ENCODE data around the gene SRRM4. TPM values are rescaled to one million over a fixed set of nuclear protein-coding genes. Genes with fewer than 3 reads are reported as not detected.

Gene SRRM4
- total RNA-seq, 1 experiment from 2014 or later = 0.96 TPM

- POLR2A ChIA-PET = no interaction called here
- TF ChIP-seq ZNF671 (CRISPR knock-in tag; IDR thresholded peaks at IDR 0.05) = no peak
- TF ChIP-seq, protein P1, sequence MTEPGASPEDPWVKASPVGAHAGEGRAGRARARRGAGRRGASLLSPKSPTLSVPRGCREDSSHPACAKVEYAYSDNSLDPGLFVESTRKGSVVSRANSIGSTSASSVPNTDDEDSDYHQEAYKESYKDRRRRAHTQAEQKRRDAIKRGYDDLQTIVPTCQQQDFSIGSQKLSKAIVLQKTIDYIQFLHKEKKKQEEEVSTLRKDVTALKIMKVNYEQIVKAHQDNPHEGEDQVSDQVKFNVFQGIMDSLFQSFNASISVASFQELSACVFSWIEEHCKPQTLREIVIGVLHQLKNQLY (CRISPR knock-in tag; IDR thresholded peaks at IDR 0.05) = no peak
- no peak for TF ChIP-seq NFE2L1 (CRISPR knock-in tag; IDR thresholded peaks at IDR 0.05)
- no peak for TF ChIP-seq RELA (CRISPR knock-in tag; IDR thresholded peaks at IDR 0.05; ENCODE audit: borderline replicate concordance)
- TF ChIP-seq SMAD4 (CRISPR knock-in tag; IDR thresholded peaks at IDR 0.05) = no peak
- no peak for TF ChIP-seq MYBL2 (CRISPR knock-in tag; IDR thresholded peaks at IDR 0.05)
- no peak for TF ChIP-seq ZNF317 (CRISPR knock-in tag; IDR thresholded peaks at IDR 0.05; ENCODE audit: borderline replicate concordance, low read depth)
- no peak for TF ChIP-seq ZNF232 (CRISPR knock-in tag; IDR thresholded peaks at IDR 0.05)
- no peak for TF ChIP-seq HMGA2 (CRISPR knock-in tag; IDR thresholded peaks at IDR 0.05)
- no peak for TF ChIP-seq HMGXB4 (CRISPR knock-in tag; IDR thresholded peaks at IDR 0.05)
- no peak for TF ChIP-seq NFATC4 (CRISPR knock-in tag; IDR thresholded peaks at IDR 0.05)
- TF ChIP-seq ZNF396 (CRISPR knock-in tag; IDR thresholded peaks at IDR 0.05; ENCODE audit: borderline replicate concordance) = no peak
- no peak for TF ChIP-seq GTF2I (CRISPR knock-in tag; conservative IDR thresholded peaks at IDR 0.05)
- no peak for TF ChIP-seq ZMAT4 (CRISPR knock-in tag; IDR thresholded peaks at IDR 0.05)
- TF ChIP-seq JAZF1 (CRISPR knock-in tag; IDR thresholded peaks at IDR 0.05) = no peak
- CTCF ChIA-PET = no interaction called here
- no peak overlapping the region for H3K4me3 Mint-ChIP-seq
- H3K36me3 Mint-ChIP-seq = peaks cover 2% of the 10 kb centered on the region; the same call in 1 of the 2 replicates
- no peak for ATAC-seq
- H3K4me1 Mint-ChIP-seq = no peaks in the 10 kb centered on the region
- peaks cover 35% of the 10 kb centered on the region for H3K9me3 Mint-ChIP-seq
- no peak overlapping the region for H3K27ac Mint-ChIP-seq
- DNase-seq (ENCODE audit: low spot score) = no peak
- H3K27me3 Mint-ChIP-seq (ENCODE audit: low read depth) = 0 out of 2 replicates have a peak, but pooled peaks cover 4% of the 10 kb centered on the region
Observed at GRCh38 chr12:119052001-119052400, 70.7 kb downstream of the SRRM4 start.

- H3K4me3 Mint-ChIP-seq = no peak overlapping the region
- DNase-seq (ENCODE audit: low spot score) = no peak
- peaks cover 3% of the 10 kb centered on the region for H3K4me1 Mint-ChIP-seq
- TF ChIP-seq PRRX2 (CRISPR knock-in tag; IDR thresholded peaks at IDR 0.05) = no peak
- TF ChIP-seq ZNF219 (CRISPR knock-in tag; IDR thresholded peaks at IDR 0.05; ENCODE audit: borderline replicate concordance) = no peak
- TF ChIP-seq SP1 (CRISPR knock-in tag; conservative IDR thresholded peaks at IDR 0.05) = no peak
- no peak for TF ChIP-seq ZNF396 (CRISPR knock-in tag; IDR thresholded peaks at IDR 0.05; ENCODE audit: borderline replicate concordance)
- no peak for TF ChIP-seq TEAD1 (CRISPR knock-in tag; IDR thresholded peaks at IDR 0.05)
- TF ChIP-seq GABPB1 (CRISPR knock-in tag; IDR thresholded peaks at IDR 0.05) = no peak
- TF ChIP-seq NFATC4 (CRISPR knock-in tag; IDR thresholded peaks at IDR 0.05) = no peak
- TF ChIP-seq ZNF317 (CRISPR knock-in tag; IDR thresholded peaks at IDR 0.05; ENCODE audit: borderline replicate concordance, low read depth) = no peak
- no peak for TF ChIP-seq MYBL2 (CRISPR knock-in tag; IDR thresholded peaks at IDR 0.05)
- no peak for TF ChIP-seq CBFB (CRISPR knock-in tag; IDR thresholded peaks at IDR 0.05; ENCODE audit: low read depth)
- TF ChIP-seq ZNF263 (CRISPR knock-in tag; IDR thresholded peaks at IDR 0.05; ENCODE audit: low read depth) = no peak
- no peak for TF ChIP-seq FOXJ3 (CRISPR knock-in tag; IDR thresholded peaks at IDR 0.05; ENCODE audit: borderline replicate concordance)
- H3K27me3 Mint-ChIP-seq (ENCODE audit: low read depth) = peaks cover 4% of the 10 kb centered on the region; the same call in 1 of the 2 replicates
- POLR2A ChIA-PET = no interaction called here
- peaks cover 14% of the 10 kb centered on the region for H3K9me3 Mint-ChIP-seq
- H3K36me3 Mint-ChIP-seq = no peaks in the 10 kb centered on the region; the same call in 1 of the 2 replicates
- ATAC-seq = no peak
- no peak overlapping the region for H3K27ac Mint-ChIP-seq
- CTCF ChIA-PET = interaction anchor here (1.6 kb wide), 1 partner anchor 19 kb away, joined by 9 read pairs; no protein-coding TSS in a partner anchor
Observed at GRCh38 chr12:119055977-119056376, 74.6 kb downstream of the SRRM4 start.

All from WTC11 (cell line).